GM12872 (cell line): Measurements from ENCODE around the gene NIT1.
A peak's percentile ranks its signal among the peaks of the same experiment; 100 is the strongest.

Experiments used
- TF ChIP-seq, protein P1 (sequence below): IDR thresholded peaks from 3 replicates; pipeline ENCODE4 v1.5.1; 2011; ENCODE audit warnings: low read depth, mild to moderate bottlenecking, low read length, moderate library complexity; ENCODE audit not compliant: insufficient read depth

NIT1 gene, protein sequence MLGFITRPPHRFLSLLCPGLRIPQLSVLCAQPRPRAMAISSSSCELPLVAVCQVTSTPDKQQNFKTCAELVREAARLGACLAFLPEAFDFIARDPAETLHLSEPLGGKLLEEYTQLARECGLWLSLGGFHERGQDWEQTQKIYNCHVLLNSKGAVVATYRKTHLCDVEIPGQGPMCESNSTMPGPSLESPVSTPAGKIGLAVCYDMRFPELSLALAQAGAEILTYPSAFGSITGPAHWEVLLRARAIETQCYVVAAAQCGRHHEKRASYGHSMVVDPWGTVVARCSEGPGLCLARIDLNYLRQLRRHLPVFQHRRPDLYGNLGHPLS

GRCh38 chr1:161117759-161118581 is at the start of gene NIT1, which contains the start of gene PFDN2:
NIT1 (plus strand) TSS chr1:161118105; CDS start chr1:161118177, 72 bp downstream.
PFDN2 (minus strand) TSS chr1:161118037; CDS start chr1:161118026, 11 bp downstream.
- TF ChIP-seq, protein P1, sequence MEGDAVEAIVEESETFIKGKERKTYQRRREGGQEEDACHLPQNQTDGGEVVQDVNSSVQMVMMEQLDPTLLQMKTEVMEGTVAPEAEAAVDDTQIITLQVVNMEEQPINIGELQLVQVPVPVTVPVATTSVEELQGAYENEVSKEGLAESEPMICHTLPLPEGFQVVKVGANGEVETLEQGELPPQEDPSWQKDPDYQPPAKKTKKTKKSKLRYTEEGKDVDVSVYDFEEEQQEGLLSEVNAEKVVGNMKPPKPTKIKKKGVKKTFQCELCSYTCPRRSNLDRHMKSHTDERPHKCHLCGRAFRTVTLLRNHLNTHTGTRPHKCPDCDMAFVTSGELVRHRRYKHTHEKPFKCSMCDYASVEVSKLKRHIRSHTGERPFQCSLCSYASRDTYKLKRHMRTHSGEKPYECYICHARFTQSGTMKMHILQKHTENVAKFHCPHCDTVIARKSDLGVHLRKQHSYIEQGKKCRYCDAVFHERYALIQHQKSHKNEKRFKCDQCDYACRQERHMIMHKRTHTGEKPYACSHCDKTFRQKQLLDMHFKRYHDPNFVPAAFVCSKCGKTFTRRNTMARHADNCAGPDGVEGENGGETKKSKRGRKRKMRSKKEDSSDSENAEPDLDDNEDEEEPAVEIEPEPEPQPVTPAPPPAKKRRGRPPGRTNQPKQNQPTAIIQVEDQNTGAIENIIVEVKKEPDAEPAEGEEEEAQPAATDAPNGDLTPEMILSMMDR: no peak

GRCh38 chr1:161068306-161069234 is 49.3 kb upstream of the NIT1 start:
- TF ChIP-seq, protein P1: no peak

DNA sequence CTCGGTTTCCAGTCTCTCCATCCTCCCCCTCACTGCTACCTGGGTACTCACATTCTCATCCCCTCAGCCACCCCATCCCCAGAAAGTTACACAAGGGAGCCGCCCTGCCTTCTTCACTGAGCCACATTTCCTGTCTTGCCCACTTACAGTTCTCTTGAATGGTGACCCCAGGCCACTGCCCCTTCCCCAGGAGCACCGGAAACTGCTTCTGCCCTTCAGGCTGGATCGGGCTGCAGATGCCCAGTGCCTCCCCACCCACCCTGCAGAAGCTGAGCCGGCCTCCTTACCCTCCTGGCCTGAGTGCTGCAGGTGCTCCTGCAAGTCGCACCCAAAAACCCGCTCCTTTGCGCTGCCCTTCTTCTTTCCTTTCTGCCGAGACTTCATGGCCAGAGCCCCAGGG is 48.7 kb upstream of the NIT1 start:
- TF ChIP-seq, protein P1: no peak

GRCh38 chr1:161069731-161070270 is 48.1 kb upstream of the NIT1 start, which contains the start of gene ARHGAP30:
ARHGAP30 (minus strand) TSS chr1:161069891; CDS start chr1:161069624, 267 bp downstream.
- TF ChIP-seq, protein P1: no peak

DNA sequence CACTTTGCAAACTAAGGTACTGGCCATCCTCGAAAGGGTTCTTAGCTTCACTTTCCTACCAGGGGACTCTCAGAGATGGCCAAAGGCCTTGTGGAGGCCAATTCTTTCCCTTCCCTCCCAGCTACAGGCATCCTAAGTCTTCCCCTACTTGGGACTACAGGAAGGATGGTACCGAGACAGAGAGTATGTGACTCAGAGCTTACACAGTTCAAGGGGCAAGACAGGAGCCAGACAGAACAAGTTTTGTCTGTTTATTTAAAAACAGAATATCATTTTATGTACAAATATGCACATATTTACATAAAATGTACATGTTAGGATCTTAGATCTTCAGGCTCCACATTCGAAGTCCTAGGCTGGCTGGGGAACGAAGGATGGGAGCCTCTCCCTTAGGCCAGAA is 47.1 kb upstream of the NIT1 start:
- TF ChIP-seq, protein P1: no peak

DNA sequence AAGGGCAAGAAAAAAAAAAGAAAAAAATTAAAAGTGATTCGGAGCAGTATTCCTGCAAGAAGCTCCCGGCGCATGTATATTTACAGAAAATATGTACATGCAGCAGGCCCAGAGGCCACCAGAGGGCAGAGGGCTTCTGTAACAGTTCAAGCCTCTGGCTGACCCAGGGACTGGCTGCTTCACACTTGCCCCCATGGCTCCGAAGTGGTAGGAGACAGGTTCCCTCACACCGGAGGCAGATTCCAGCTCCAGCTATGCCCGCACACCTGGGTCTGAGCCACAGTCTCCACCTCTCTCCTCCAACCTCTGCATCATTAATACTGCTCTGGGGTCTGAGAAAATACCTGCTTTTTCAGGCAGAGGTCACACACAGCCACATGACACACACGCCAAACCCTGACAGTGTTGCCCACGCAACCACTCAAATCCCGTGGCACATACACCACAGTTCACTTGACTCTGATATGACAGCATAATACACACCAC is 46.0 kb upstream of the NIT1 start:
- TF ChIP-seq, protein P1: peak; percentile 80
